C4-2B (cell line): ENCODE measurements around the gene TEX14.

ENCODE experiments used
- ZFX ChIP-seq: fragments of 450-650 bp; IDR thresholded peaks from 2 replicates; pipeline ENCODE4 v1.6.1; 2017
- TF ChIP-seq, protein P1 (sequence below): fragments of 450-650 bp; conservative IDR thresholded peaks from 2 replicates; pipeline ENCODE4 v1.5.1; 2017; ENCODE audit warnings: mild to moderate bottlenecking

DNA sequence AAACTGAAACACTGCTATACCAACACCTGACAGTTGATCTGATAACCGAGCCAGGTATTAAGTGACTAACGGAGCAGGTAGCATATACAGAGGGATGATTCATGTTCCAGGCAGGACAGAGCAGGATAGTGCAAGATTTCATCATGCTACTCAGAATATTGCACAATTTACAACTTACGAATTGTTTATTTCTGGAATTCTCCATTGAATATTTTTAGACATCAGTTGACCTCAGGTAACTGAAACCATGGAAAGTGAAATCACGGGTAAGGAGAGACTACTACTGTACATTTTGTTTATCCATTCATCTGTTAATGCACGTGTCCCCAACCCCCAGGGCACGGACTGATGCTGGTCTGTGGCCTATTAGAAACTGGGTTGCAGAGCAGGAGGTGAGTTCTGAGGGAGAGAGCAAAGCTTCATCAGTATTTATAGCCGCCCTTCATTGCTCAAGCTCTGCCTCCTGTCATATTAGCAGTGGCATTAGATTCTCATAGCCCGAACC lies 49.3 kb upstream of the TEX14 start:
- TF ChIP-seq, protein P1, sequence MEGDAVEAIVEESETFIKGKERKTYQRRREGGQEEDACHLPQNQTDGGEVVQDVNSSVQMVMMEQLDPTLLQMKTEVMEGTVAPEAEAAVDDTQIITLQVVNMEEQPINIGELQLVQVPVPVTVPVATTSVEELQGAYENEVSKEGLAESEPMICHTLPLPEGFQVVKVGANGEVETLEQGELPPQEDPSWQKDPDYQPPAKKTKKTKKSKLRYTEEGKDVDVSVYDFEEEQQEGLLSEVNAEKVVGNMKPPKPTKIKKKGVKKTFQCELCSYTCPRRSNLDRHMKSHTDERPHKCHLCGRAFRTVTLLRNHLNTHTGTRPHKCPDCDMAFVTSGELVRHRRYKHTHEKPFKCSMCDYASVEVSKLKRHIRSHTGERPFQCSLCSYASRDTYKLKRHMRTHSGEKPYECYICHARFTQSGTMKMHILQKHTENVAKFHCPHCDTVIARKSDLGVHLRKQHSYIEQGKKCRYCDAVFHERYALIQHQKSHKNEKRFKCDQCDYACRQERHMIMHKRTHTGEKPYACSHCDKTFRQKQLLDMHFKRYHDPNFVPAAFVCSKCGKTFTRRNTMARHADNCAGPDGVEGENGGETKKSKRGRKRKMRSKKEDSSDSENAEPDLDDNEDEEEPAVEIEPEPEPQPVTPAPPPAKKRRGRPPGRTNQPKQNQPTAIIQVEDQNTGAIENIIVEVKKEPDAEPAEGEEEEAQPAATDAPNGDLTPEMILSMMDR = no peak
- no peak for TF ChIP-seq ZFX
